Transverse colon (tissue), 4 donors: ENCODE results near the gene FDXACB1.

Source experiments
- CTCF ChIP-seq, 5 experiments: fragments of 200-600 bp in 3 of 5; fragments of 450-650 bp in 2 of 5; sonication (generic) in 3 of 5; IDR thresholded peaks; 1 replicate in 2 of 5; 2 replicates in 3 of 5; pipeline ENCODE4 v1.5.1; 2016 to 2017; ENCODE audit warnings: antibody characterized with exemption in 5 of 5, inconsistent platforms in 3 of 5, mild to moderate bottlenecking in 2 of 5, moderate library complexity in 1 of 5
- POLR2A ChIP-seq: fragments of 450-650 bp; IDR thresholded peaks from one replicate; pipeline ENCODE4 v1.6.1; 2016; ENCODE audit warnings: antibody characterized with exemption, mild to moderate bottlenecking, moderate library complexity
- POLR2AphosphoS5 ChIP-seq, 3 donors: sonication (generic); formaldehyde crosslinking; IDR thresholded peaks; one replicate each; pipeline ENCODE4 v1.6.1; 2016; ENCODE audit warnings: antibody characterized with exemption in 3 of 3

GRCh38 chr11:111920908-111921307 is 41.9 kb upstream of the FDXACB1 start:
- no peak for TF ChIP-seq POLR2AphosphoS5 (IDR thresholded peaks at IDR 0.05)
- no peak for TF ChIP-seq CTCF (IDR thresholded peaks at IDR 0.05)
- TF ChIP-seq POLR2A, result no peak
